Keratinocyte (primary cell): Measurements from ENCODE around the gene SLC25A21.

Experiments used
- CTCF ChIP-seq, 3 experiments: IDR thresholded peaks in 1 of 3; conservative IDR thresholded peaks in 1 of 3; optimal IDR thresholded peaks in 1 of 3; 2 replicates in 2 of 3; 3 replicates in 1 of 3; pipeline versions ENCODE3 to v1.5.1; 2011; ENCODE audit warnings: low read length in 3 of 3, mild to moderate bottlenecking in 3 of 3, moderate library complexity in 2 of 3, control low read depth in 1 of 3, inconsistent platforms in 1 of 3; ENCODE audit not compliant: insufficient read depth in 2 of 3; ENCODE audit errors: extremely low read depth in 1 of 3
- EZH2 ChIP-seq: IDR thresholded peaks from one replicate; pipeline ENCODE4 v1.6.1; 2012; ENCODE audit warnings: inconsistent platforms, mild to moderate bottlenecking, low read length, moderate library complexity

- TF ChIP-seq CTCF (optimal IDR thresholded peaks at IDR 0.05 in 1 of 3, IDR thresholded peaks at IDR 0.05 in 1 of 3, conservative IDR thresholded peaks at IDR 0.05 in 1 of 3; ENCODE audit: extremely low read depth in 1 of 3, insufficient read depth in 2 of 3, low read length in 3 of 3) (no peak), EZH2 (no peak)
These were observed 325.0 kb downstream of the SLC25A21 start for GRCh38 chr14:36847366-36847765.
